ENCODE measurements around the gene THBS3.
A peak's percentile ranks its signal among the peaks of the same experiment; 100 is the strongest.

Gene THBS3

GRCh38 chr1:155208541-155209311 lies 1.0 kb upstream of the THBS3 start, which contains the start of gene MTX1:
Gene MTX1, plus strand, starts transcription at chr1:155208695. Its CDS starts 110 bp downstream, at chr1:155208805.
- Histone ChIP-seq H3K27me3 (ENCODE audit: control insufficient read depth in 2 of 2, insufficient read depth in 2 of 2, low read length in 2 of 2) (no peaks in the 10 kb centered on the region), H3K4me1 (ENCODE audit: control insufficient read depth in 2 of 2, insufficient read depth in 2 of 2, low read length in 2 of 2) (peaks cover 21 to 25% of the 10 kb centered on the region in 2 donors), H3K4me3 (ENCODE audit: low read length in 2 of 2) (peak within 1 kb of the TSS; percentile 95 to 97), H3K9me3 (ENCODE audit: control insufficient read depth in 2 of 2, low read length in 2 of 2) (no peaks in the 10 kb centered on the region), H3K36me3 (ENCODE audit: control insufficient read depth in 2 of 2, insufficient read depth in 2 of 2, low read length in 2 of 2) (no peaks in the 10 kb centered on the region), H3K9ac (ENCODE audit: low read depth in 1 of 2, low read length in 2 of 2) (peak within 1 kb of the TSS; percentile 96 to 99), H3K27ac (ENCODE audit: low read depth in 2 of 2, low read length in 2 of 2) (peak within 1 kb of the TSS; percentile 97)

GRCh38 chr1:155206891-155207805 lies 549 bp downstream of the THBS3 start:
- H3K27ac ChIP-seq (ENCODE audit: low read depth in 2 of 2, low read length in 2 of 2), result peak overlapping the region; percentile 97
- H3K27me3 ChIP-seq (ENCODE audit: control insufficient read depth in 2 of 2, insufficient read depth in 2 of 2, low read length in 2 of 2), result no peaks in the 10 kb centered on the region
- H3K4me1 ChIP-seq (ENCODE audit: control insufficient read depth in 2 of 2, insufficient read depth in 2 of 2, low read length in 2 of 2), result peaks cover 21 to 25% of the 10 kb centered on the region in 2 donors
- peak overlapping the region; percentile 47 to 61 for H3K4me3 ChIP-seq (ENCODE audit: low read length in 2 of 2)
- H3K9ac ChIP-seq (ENCODE audit: low read depth in 1 of 2, low read length in 2 of 2), result peak overlapping the region; percentile 41 to 47
- no peaks in the 10 kb centered on the region for H3K36me3 ChIP-seq (ENCODE audit: control insufficient read depth in 2 of 2, insufficient read depth in 2 of 2, low read length in 2 of 2)
- no peaks in the 10 kb centered on the region for H3K9me3 ChIP-seq (ENCODE audit: control insufficient read depth in 2 of 2, low read length in 2 of 2)

GRCh38 chr1:155205969-155206593 lies 1.6 kb downstream of the THBS3 start:
- H3K4me3 ChIP-seq (ENCODE audit: low read length in 2 of 2), result no peak overlapping the region
- no peak overlapping the region for H3K27ac ChIP-seq (ENCODE audit: low read depth in 2 of 2, low read length in 2 of 2)
- no peak overlapping the region for H3K9ac ChIP-seq (ENCODE audit: low read depth in 1 of 2, low read length in 2 of 2)
- H3K4me1 ChIP-seq (ENCODE audit: control insufficient read depth in 2 of 2, insufficient read depth in 2 of 2, low read length in 2 of 2), result peaks cover 21 to 25% of the 10 kb centered on the region in 2 donors
- H3K36me3 ChIP-seq (ENCODE audit: control insufficient read depth in 2 of 2, insufficient read depth in 2 of 2, low read length in 2 of 2), result no peaks in the 10 kb centered on the region
- no peaks in the 10 kb centered on the region for H3K9me3 ChIP-seq (ENCODE audit: control insufficient read depth in 2 of 2, low read length in 2 of 2)
- no peaks in the 10 kb centered on the region for H3K27me3 ChIP-seq (ENCODE audit: control insufficient read depth in 2 of 2, insufficient read depth in 2 of 2, low read length in 2 of 2)

GRCh38 chr1:155205035-155205434 lies 2.7 kb downstream of the THBS3 start:
- Histone ChIP-seq H3K9me3 (ENCODE audit: control insufficient read depth in 2 of 2, low read length in 2 of 2) (no peaks in the 10 kb centered on the region), H3K36me3 (ENCODE audit: control insufficient read depth in 2 of 2, insufficient read depth in 2 of 2, low read length in 2 of 2) (no peaks in the 10 kb centered on the region), H3K9ac (ENCODE audit: low read depth in 1 of 2, low read length in 2 of 2) (no peak overlapping the region), H3K4me1 (ENCODE audit: control insufficient read depth in 2 of 2, insufficient read depth in 2 of 2, low read length in 2 of 2) (peaks cover 21 to 25% of the 10 kb centered on the region in 2 donors), H3K27ac (ENCODE audit: low read depth in 2 of 2, low read length in 2 of 2) (no peak overlapping the region), H3K4me3 (ENCODE audit: low read length in 2 of 2) (no peak overlapping the region), H3K27me3 (ENCODE audit: control insufficient read depth in 2 of 2, insufficient read depth in 2 of 2, low read length in 2 of 2) (no peaks in the 10 kb centered on the region)

- peaks cover 9 to 13% of the 10 kb centered on the region in 2 donors for H3K4me1 ChIP-seq (ENCODE audit: control insufficient read depth in 2 of 2, insufficient read depth in 2 of 2, low read length in 2 of 2)
- no peak overlapping the region for H3K27ac ChIP-seq (ENCODE audit: low read depth in 2 of 2, low read length in 2 of 2)
- H3K9ac ChIP-seq (ENCODE audit: low read depth in 1 of 2, low read length in 2 of 2), result no peak overlapping the region
- H3K9me3 ChIP-seq (ENCODE audit: control insufficient read depth in 2 of 2, low read length in 2 of 2), result no peaks in the 10 kb centered on the region
- H3K36me3 ChIP-seq (ENCODE audit: control insufficient read depth in 2 of 2, insufficient read depth in 2 of 2, low read length in 2 of 2), result no peaks in the 10 kb centered on the region
- H3K27me3 ChIP-seq (ENCODE audit: control insufficient read depth in 2 of 2, insufficient read depth in 2 of 2, low read length in 2 of 2), result no peaks in the 10 kb centered on the region
- no peak overlapping the region for H3K4me3 ChIP-seq (ENCODE audit: low read length in 2 of 2)
These were observed 4.8 kb downstream of the THBS3 start for GRCh38 chr1:155202731-155203515.

GRCh38 chr1:155202198-155202597 lies 5.5 kb downstream of the THBS3 start:
- Histone ChIP-seq H3K9ac (ENCODE audit: low read depth in 1 of 2, low read length in 2 of 2) (no peak overlapping the region), H3K9me3 (ENCODE audit: control insufficient read depth in 2 of 2, low read length in 2 of 2) (no peaks in the 10 kb centered on the region), H3K4me1 (ENCODE audit: control insufficient read depth in 2 of 2, insufficient read depth in 2 of 2, low read length in 2 of 2) (peaks cover 6% of the 10 kb centered on the region in 2 donors), H3K36me3 (ENCODE audit: control insufficient read depth in 2 of 2, insufficient read depth in 2 of 2, low read length in 2 of 2) (peaks cover 0 to 3% of the 10 kb centered on the region in 2 donors), H3K27ac (ENCODE audit: low read depth in 2 of 2, low read length in 2 of 2) (no peak overlapping the region), H3K4me3 (ENCODE audit: low read length in 2 of 2) (no peak overlapping the region), H3K27me3 (ENCODE audit: control insufficient read depth in 2 of 2, insufficient read depth in 2 of 2, low read length in 2 of 2) (no peaks in the 10 kb centered on the region)

GRCh38 chr1:155200920-155201319 lies 6.8 kb downstream of the THBS3 start:
- Histone ChIP-seq H3K4me1 (ENCODE audit: control insufficient read depth in 2 of 2, insufficient read depth in 2 of 2, low read length in 2 of 2) (no peaks in the 10 kb centered on the region), H3K36me3 (ENCODE audit: control insufficient read depth in 2 of 2, insufficient read depth in 2 of 2, low read length in 2 of 2) (peaks cover 0 to 3% of the 10 kb centered on the region in 2 donors), H3K9me3 (ENCODE audit: control insufficient read depth in 2 of 2, low read length in 2 of 2) (no peaks in the 10 kb centered on the region), H3K9ac (ENCODE audit: low read depth in 1 of 2, low read length in 2 of 2) (no peak overlapping the region), H3K27ac (ENCODE audit: low read depth in 2 of 2, low read length in 2 of 2) (no peak overlapping the region), H3K27me3 (ENCODE audit: control insufficient read depth in 2 of 2, insufficient read depth in 2 of 2, low read length in 2 of 2) (no peaks in the 10 kb centered on the region), H3K4me3 (ENCODE audit: low read length in 2 of 2) (no peak overlapping the region)

- Histone ChIP-seq H3K27me3 (ENCODE audit: control insufficient read depth in 2 of 2, insufficient read depth in 2 of 2, low read length in 2 of 2) (peaks cover 0 to 4% of the 10 kb centered on the region in 2 donors), H3K36me3 (ENCODE audit: control insufficient read depth in 2 of 2, insufficient read depth in 2 of 2, low read length in 2 of 2) (peaks cover 0 to 3% of the 10 kb centered on the region in 2 donors), H3K4me1 (ENCODE audit: control insufficient read depth in 2 of 2, insufficient read depth in 2 of 2, low read length in 2 of 2) (peaks cover 0 to 4% of the 10 kb centered on the region in 2 donors), H3K9ac (ENCODE audit: low read depth in 1 of 2, low read length in 2 of 2) (no peak overlapping the region), H3K27ac (ENCODE audit: low read depth in 2 of 2, low read length in 2 of 2) (no peak overlapping the region), H3K9me3 (ENCODE audit: control insufficient read depth in 2 of 2, low read length in 2 of 2) (no peaks in the 10 kb centered on the region), H3K4me3 (ENCODE audit: low read length in 2 of 2) (no peak overlapping the region)
These were observed 7.9 kb downstream of the THBS3 start for GRCh38 chr1:155199792-155200191.

GRCh38 chr1:155198547-155198906 lies 9.2 kb downstream of the THBS3 start:
- Histone ChIP-seq H3K27ac (ENCODE audit: low read depth in 2 of 2, low read length in 2 of 2) (no peak overlapping the region), H3K27me3 (ENCODE audit: control insufficient read depth in 2 of 2, insufficient read depth in 2 of 2, low read length in 2 of 2) (peaks cover 0 to 4% of the 10 kb centered on the region in 2 donors), H3K4me1 (ENCODE audit: control insufficient read depth in 2 of 2, insufficient read depth in 2 of 2, low read length in 2 of 2) (peaks cover 10 to 17% of the 10 kb centered on the region in 2 donors), H3K9ac (ENCODE audit: low read depth in 1 of 2, low read length in 2 of 2) (no peak overlapping the region), H3K4me3 (ENCODE audit: low read length in 2 of 2) (no peak overlapping the region), H3K36me3 (ENCODE audit: control insufficient read depth in 2 of 2, insufficient read depth in 2 of 2, low read length in 2 of 2) (peaks cover 0 to 3% of the 10 kb centered on the region in 2 donors), H3K9me3 (ENCODE audit: control insufficient read depth in 2 of 2, low read length in 2 of 2) (no peaks in the 10 kb centered on the region)

Data from mucosa of rectum (tissue), 2 donors.